GM19397 (cell line): Measurements from ENCODE around the gene MAST2.
A peak's percentile ranks its signal among the peaks of the same experiment; 100 is the strongest.
"Not testable (repeated sequence)": the region's sequence is repeated elsewhere in the genome, so short reads cannot be mapped to it uniquely, and the experiment has no call there.

ENCODE experiments used
- ATAC-seq: cut with Tn5 transposase; IDR thresholded peaks from one replicate; pipeline ENCODE4 v1.9.1; 2021; ENCODE audit warnings: mild to moderate bottlenecking, moderate library complexity; ENCODE audit not compliant: unreplicated experiment

The MAST2 gene

GRCh38 chr1:45809761-45810160, 6.3 kb downstream of the MAST2 start:
- no peak for ATAC-seq

- ATAC-seq = no peak
Measured at GRCh38 chr1:45814776-45815175, 11.4 kb downstream of the MAST2 start.

DNA sequence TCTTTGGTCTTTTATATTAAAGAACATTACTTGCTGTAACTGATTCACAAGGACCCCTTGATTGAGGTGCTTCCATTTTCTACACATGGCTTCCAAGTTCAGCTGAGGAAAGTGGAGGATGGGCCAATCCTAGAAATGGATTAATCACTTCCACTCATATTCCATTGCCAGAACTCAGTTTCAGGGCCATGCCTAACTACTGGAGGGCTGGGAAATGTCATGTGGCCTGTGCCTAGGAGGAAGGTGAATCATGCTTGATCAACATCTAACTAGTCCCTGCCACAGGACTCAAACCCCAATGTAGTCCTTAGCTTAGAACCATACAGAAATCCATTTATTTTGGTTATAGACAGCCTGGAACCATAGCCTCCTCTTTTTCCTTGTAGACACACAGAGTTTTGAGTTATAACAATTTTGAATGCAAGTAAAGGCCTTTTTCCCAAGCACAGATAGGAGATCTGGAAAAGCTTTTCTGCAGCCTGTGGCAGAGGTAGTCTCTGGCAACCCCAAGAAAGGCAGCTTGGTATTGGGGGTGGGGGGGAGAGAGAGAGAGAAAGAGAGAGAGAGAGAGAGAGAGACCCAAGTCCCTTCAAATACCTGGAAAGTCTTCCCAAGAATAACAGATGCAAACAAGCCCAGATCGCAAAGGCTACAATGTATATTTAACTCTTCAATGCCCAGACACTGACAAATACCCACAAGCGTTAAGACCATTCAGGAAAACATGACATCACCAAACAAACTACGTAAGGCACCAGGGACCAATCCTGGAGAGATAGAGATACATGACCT, 12.5 kb downstream of the MAST2 start:
- ATAC-seq = no peak

DNA sequence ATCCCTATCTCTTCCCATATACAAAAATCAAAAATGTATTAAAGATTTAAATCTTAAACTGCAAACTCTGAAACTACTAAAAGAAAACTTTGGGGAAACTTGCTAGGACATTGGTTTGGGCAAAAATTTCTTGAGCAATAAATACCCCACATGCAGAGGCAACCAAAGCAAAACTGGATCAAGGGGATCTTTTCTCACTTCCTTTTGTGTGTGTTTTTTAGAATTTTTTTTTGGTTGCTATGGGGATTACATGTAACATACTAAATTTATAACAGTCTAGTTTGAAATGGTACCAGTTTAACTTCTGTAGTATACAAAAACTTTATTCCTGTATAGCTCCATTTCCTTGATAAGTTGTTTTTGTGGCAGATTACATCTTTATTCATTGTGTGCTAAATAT, 16.8 kb downstream of the MAST2 start:
- no peak for ATAC-seq

- ATAC-seq = no peak
Measured at GRCh38 chr1:45820788-45821187, 17.4 kb downstream of the MAST2 start.

DNA sequence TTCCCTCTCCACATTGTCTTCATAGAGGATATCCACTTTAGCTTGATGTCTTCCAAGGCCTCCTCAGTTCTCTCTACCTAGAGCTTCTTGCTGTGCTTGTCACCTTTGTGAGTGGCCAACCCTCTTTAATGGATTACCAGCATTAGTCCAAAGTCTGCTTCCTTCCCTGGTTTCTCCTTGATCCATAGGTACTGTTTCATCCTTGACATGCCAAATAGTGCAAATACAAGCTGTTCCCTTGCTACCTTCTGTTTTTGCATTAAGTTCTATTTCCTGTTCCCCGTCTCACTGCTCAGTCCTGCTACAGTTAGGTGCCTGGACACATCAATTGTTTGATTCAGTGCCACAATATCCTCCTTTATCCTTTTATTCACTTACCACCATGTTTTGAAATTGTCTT, 19.2 kb downstream of the MAST2 start:
- ATAC-seq = no peak

- ATAC-seq = no peak
Measured at GRCh38 chr1:45824607-45825006, 21.2 kb downstream of the MAST2 start.

DNA sequence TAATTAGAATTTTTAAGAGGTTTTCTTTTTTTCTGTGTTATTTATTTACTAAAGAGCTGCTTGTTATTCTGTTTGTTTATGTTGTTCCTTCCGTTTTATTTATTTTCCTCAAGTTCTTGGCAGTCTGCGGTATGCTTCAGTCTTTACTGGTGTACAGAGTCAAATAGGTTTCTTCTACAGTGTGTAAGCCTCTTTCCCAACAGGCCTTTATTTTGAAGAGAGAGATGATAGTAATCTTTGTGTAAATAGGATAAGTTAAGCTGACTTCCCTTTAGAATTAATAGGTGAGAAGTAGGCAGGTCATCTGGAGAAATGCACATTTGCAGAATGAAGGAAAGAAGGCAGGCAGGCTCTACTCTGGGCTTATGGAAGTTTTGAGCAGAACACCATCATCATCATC, 23.8 kb downstream of the MAST2 start:
- ATAC-seq = no peak

DNA sequence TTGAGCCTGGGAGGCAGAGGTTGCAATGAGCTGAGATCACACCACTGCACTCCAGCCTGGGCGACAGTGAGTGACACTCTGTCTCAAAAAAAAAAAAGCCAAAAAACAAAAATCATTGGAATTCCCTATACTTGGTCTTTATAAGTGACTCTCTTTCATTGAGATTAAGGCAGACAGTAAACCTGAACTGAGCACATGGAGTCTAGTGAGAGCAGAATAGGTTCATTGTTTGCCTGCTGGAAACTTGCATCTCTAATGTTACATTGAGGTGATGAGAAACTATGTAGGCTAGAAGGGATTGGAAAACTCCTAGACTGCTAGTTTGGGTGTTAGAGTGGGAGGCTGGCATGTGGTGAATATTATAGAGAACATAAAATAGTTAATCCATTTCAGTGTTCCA, 25.4 kb downstream of the MAST2 start:
- no peak for ATAC-seq

DNA sequence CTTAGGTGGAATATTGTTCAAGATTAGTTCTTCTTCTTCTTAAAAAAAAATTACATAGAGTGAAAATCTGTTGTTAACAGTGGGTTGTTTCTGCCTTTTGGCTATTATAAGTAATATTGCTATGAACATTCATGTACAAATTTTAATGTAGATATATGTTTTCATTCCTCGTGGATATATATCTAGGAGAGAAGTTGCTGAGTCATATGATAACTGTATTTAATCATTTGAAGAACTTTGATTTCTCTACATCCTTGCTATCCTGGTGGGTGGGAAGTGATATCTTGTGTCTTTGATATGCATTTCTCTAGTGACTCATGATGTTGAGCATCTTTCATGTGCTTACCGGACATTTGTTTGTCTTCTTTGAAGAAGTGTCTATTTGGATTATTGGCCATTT, 29.9 kb downstream of the MAST2 start:
- ATAC-seq = no peak

DNA sequence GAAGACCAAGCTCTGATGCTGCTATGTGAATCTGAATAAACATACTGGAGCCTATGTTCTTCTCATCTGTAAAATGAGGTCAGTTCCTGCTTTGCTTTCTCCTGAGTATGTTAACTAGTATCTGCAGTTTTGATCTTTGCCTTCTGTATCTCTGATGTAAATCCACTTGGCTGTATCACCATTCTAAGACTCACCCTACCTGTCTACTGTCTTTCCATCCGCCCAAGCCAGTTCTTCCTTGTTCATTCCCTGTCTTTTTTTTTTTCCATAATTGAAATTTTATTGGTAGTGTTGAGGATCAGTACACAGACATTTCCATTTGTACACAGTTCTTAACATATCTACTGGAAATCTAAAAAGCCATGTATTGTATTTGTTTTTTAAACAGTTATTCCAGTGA, 31.3 kb downstream of the MAST2 start:
- ATAC-seq = no peak

- no peak for ATAC-seq
Measured at GRCh38 chr1:45836451-45836850, 33.0 kb downstream of the MAST2 start.

GRCh38 chr1:45836861-45837260, 33.4 kb downstream of the MAST2 start:
- not testable (repeated sequence) for ATAC-seq

DNA sequence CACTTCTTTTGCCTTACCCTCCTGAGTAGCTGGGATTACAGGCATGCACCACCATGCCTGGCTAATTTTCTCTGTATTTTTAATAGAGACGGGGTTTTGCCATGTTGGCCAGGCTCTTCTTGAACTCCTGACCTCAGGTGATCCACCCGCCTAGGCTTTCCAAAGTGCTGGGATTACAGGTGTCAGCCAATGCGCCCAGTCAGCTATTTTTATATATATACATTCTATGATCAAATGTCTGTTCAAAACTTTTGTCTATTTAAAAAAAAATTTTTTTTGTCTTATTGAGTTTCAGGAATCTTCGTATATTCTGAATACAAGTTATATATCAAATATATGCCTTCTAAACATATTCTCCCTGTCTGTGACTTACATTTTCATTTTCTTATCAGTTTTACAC, 34.9 kb downstream of the MAST2 start:
- ATAC-seq = not testable (repeated sequence)

DNA sequence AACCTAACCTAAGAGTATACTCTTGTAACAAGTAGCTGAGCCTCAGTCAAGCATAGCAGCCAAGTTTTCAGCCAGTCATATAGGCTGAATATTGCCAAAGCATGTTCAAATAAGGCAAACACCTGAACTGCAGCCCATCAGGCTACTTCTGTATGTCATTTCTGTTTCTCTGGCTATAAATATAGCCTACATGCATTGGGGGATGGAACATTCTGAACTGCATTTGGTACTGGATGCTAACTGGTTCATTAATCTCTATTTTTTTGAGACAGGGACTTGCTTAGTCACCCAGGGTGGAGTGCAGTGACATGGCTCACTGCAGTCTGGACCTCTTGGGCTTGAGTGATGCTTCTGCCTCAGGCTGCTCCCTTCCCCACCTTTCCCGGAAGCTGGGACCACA, 37.3 kb downstream of the MAST2 start:
- ATAC-seq = peak; percentile 49

- no peak for ATAC-seq
Measured at GRCh38 chr1:45842786-45843185, 39.4 kb downstream of the MAST2 start.

DNA sequence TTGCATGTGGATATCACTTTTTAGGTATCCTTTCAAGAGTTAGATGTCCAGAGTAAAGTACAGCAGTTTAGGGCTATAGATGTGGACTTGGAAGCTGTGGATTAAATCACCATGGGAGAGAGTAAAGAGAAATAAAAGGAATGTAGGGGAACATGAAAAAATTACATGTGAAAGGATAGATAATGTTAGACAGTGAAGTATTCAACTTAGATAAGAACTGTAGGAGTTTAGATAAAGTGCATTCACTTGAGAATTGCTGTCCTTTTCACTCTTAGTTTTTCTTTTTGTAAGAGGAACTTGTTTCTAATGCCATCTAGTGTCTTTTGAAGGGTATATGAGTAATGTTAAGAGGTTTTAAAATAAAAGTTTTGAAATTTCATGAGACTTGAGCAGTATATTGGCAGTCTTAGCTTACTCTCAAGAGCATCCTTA, 40.1 kb downstream of the MAST2 start:
- no peak for ATAC-seq

- ATAC-seq = not testable (repeated sequence)
Measured at GRCh38 chr1:45844000-45844399, 40.6 kb downstream of the MAST2 start.

GRCh38 chr1:45846931-45847330, 43.5 kb downstream of the MAST2 start:
- ATAC-seq = no peak

- no peak for ATAC-seq
Measured at GRCh38 chr1:45848097-45848496, 44.7 kb downstream of the MAST2 start.

- no peak for ATAC-seq
Measured at GRCh38 chr1:45848714-45849113, 45.3 kb downstream of the MAST2 start.

- no peak for ATAC-seq
Measured at GRCh38 chr1:45850017-45850416, 46.6 kb downstream of the MAST2 start.

GRCh38 chr1:45854724-45855123, 51.3 kb downstream of the MAST2 start:
- no peak for ATAC-seq
